Subcutaneous adipose tissue (tissue), 4 donors: Measurements from ENCODE around the gene SAMD4A. TPM values are rescaled to one million over a fixed set of nuclear protein-coding genes. Genes with fewer than 3 reads are reported as not detected.

ENCODE experiments used
- total RNA-seq, 4 donors: library from RNA; depleted of rRNA; stranded (reverse); fragments of >200 nt; gene quantifications; one replicate each; pipeline ENCODE4 v1.1.0, GENCODE V29; 2016
- TF ChIP-seq, protein P1 (sequence below): fragments of 450-650 bp; IDR thresholded peaks from one replicate; pipeline ENCODE4 v1.5.1; 2016; ENCODE audit warnings: low read depth, mild to moderate bottlenecking, control low read depth, antibody characterized with exemption, moderate library complexity

Gene SAMD4A, protein sequence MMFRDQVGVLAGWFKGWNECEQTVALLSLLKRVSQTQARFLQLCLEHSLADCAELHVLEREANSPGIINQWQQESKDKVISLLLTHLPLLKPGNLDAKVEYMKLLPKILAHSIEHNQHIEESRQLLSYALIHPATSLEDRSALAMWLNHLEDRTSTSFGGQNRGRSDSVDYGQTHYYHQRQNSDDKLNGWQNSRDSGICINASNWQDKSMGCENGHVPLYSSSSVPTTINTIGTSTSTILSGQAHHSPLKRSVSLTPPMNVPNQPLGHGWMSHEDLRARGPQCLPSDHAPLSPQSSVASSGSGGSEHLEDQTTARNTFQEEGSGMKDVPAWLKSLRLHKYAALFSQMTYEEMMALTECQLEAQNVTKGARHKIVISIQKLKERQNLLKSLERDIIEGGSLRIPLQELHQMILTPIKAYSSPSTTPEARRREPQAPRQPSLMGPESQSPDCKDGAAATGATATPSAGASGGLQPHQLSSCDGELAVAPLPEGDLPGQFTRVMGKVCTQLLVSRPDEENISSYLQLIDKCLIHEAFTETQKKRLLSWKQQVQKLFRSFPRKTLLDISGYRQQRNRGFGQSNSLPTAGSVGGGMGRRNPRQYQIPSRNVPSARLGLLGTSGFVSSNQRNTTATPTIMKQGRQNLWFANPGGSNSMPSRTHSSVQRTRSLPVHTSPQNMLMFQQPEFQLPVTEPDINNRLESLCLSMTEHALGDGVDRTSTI
- 10 to 100 TPM; 30.0 to 65.9 (median 39.7) TPM for total RNA-seq

DNA sequence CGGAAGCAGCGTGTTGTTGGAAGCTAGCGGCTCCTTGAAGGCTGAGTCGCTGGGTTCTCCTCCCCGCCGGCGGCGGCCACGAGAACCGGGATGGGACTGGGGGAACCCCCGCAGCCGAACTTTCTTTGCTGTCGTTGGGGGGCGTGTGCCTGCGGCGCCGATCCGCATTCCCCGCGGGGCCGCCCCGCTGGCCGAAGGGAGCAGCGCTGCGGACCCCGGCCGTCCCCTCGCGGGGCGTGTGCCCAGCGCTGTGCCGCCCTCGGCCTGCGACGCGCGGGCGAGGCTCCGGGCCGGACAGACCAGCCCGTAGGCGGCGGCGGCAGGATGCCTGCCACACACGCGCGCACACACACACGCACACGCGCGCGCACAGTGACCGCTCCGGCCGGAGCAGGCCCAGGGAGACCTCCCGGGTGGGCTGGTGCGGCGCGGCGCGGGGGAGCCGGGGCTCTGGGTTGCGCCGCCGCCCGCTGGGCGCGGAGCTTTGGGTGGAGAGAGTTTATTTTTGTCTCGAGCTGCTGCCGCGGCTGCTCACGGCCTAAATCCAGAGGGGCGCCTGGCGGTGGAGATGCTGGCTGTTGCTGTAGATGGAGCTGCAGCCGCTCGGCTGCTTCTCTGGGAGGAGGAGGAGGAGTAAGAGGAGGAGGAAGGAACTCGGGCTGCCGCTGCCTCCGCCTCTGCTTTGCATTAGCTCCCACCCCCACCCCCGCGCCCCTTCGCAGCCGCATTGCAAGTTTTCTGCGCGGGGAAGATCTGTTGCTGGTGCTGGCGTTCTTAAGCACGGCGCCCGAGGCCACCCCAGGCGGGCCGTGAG lies at the start of gene SAMD4A:
Gene SAMD4A, plus strand, starts transcription at position 719 of the 814 bp plus-strand sequence. CDS start 789 bp downstream, outside the sequence.
- TF ChIP-seq, protein P1, sequence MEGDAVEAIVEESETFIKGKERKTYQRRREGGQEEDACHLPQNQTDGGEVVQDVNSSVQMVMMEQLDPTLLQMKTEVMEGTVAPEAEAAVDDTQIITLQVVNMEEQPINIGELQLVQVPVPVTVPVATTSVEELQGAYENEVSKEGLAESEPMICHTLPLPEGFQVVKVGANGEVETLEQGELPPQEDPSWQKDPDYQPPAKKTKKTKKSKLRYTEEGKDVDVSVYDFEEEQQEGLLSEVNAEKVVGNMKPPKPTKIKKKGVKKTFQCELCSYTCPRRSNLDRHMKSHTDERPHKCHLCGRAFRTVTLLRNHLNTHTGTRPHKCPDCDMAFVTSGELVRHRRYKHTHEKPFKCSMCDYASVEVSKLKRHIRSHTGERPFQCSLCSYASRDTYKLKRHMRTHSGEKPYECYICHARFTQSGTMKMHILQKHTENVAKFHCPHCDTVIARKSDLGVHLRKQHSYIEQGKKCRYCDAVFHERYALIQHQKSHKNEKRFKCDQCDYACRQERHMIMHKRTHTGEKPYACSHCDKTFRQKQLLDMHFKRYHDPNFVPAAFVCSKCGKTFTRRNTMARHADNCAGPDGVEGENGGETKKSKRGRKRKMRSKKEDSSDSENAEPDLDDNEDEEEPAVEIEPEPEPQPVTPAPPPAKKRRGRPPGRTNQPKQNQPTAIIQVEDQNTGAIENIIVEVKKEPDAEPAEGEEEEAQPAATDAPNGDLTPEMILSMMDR = no peak

DNA sequence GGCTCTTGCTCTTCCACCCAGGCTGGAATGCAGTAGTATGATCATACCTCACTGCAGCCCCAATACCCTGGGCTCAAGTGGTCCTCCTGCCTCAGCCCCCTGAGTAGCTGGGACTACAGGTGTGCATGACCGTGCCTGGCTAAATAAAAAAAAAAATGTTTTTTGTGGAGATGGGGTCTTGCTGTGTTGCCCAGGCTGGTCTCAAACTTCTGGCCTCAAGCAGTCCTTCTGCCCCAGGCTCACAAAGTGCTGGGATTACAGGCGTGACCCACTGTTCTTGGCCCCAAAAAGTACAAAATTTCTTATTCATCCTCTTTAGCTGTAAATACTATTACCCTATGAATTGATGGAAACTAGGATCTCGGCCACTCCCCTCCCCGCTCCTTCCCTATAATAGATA lies 42.5 kb upstream of the SAMD4A start:
- TF ChIP-seq, protein P1 = no peak

GRCh38 chr14:54528973-54529372 lies 38.0 kb upstream of the SAMD4A start:
- TF ChIP-seq, protein P1 = no peak

DNA sequence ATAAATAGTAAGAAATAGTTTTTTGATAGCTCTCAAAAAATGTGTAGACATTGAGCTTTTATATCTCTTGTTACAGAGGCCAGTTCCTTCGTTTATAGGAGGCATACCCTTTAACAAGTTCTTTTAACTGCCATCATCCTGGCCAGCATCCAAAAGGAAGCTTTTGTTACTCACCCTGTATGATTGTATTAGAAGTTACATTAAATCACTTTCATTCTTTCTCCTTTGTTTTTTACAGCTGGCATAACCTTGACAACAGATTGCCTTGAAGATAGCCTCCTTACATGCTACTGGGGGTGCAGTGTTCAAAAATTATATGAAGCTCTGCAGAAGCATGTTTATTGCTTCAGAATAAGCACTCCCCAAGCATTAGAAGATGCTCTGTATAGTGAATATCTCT lies 37.1 kb upstream of the SAMD4A start:
- TF ChIP-seq, protein P1 = no peak

DNA sequence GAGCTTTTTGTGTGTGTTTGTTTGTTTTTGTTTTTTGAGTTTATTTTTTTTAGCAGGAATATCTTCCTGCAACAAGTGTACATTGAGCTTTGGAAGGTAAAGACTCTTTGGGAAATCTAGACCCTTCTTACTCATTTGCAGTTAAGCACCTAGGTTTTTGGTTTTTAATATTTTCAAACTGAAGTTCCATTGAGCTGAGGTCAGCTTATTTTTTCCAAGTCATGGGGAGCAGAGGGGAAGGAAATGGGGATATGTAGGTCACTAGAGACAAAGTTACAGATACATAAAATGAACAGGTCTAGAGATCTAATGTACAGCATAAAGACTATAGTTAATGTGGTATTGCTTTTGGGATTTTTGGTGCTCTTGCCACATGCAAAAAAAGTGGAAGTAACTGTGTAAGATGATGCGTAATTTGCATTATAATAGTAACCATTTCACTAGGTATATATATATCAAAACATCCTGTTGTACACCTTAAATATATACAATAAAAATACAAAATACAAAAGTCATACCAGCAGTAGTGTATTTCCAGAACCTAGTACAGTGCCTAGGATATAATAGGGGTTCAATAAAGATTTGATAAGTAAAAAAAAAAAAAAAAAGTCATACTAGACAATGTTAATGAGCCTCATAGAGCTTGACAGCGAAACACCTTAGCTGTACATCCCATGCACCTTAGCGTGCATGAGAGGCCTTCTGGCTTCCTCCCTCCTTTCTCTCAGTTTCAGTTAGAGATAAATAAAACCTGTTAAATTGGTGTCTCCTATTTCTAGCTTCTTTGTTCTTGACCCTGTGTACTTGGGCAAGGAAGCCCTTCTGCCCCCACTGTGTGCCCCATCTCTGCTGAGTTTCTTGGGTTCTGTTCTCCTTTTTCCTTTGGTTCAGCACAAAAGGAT lies 34.6 kb upstream of the SAMD4A start:
- TF ChIP-seq, protein P1 = no peak

- TF ChIP-seq, protein P1 = no peak
Measured at GRCh38 chr14:54533100-54533499, 33.8 kb upstream of the SAMD4A start.
